NCI-H1694 treated with DMSO at 0.1 percent for 48 hours (cell line): ENCODE data around the gene GALP.
A peak's percentile ranks its signal among the peaks of the same experiment; 100 is the strongest.
"Not testable (repeated sequence)": the region's sequence is repeated elsewhere in the genome, so short reads cannot be mapped to it uniquely, and the experiment has no call there.

ENCODE experiments used
- DNase-seq: peaks from one replicate; lab custom pipeline; 2025; lab: John Stamatoyannopoulos, UW

GALP gene

DNA sequence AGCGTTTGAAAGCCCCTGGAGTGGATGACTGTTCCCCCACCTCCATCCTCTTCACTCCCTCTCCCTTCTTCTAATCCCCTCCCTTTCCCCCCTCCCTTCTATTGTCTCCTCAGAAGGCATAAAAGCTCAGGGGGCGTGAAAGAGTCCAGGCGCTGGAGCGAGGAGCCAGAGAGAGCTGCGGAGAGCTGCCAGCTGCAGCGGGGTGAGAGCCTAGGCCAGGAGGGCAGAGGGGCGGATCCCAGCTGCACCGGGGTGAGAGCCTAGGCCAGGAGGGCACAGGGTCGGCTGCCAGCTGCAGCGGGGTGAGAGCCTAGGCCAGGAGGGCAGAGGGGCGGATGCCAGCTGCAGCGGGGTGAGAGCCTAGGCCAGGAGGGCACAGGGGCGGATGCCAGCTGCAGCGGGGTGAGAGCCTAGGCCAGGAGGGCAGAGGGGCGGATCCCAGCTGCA, at the start of gene GALP:
TSS of gene GALP (plus strand) at position 148 of the 447 bp plus-strand sequence. CDS start 1,101 bp downstream, outside the sequence.
- not testable (repeated sequence) for DNase-seq

DNA sequence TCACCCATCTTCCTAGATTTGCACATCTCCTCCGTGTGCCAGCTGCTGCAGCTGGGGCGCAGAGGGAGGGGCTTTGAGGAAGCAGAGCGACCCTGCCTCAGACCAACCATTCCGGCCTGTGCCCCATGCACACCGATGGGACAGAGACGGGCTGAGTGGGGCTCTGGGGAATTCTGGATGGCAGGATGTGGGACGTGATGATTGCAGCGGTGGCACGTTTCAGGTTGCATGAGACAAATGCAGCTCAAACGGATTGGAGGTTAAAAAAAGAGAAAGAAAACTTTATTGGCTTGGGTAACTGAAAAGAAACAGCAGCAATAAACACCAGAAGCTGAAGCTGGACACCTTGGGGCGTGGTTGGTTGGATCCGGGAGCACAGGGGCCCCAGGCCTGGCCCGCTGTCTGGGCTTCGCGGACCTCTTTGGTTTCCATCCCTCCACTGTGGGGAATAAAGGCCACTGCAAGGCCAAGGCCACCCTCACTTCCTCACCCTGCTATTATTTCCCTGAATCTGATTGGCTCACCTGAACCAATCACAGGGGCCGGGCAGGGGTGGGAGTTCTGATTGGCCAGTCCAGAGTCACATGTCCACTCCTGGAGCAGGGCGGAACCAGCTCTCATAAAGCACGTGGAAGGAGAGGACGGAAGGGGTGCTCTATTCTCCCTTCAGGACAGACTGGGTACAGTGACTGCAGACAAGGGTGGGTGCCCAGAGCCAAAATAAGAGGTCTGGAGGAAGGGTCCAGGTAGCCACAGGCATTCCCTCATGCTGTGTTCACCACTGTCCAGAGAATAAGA, 48.6 kb upstream of the GALP start:
- DNase-seq, result no peak

DNA sequence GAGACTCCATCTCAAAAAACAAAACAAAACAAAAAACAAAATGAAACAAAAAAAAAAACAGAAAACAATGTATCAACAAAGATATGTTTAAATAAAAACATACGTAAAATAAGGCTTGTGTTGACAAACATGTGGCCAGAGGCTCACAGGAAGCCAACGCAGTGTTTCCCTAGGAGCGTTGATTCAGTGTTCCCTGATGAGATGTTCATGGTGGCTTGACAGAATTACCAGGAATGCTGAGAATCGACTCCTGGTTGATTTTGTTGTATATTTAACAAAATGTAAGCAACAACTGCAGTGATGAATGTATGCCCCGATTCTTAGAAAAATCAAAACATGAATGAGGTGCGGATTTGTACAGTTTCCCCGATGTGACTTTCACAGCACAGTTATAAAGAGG, 45.8 kb upstream of the GALP start:
- no peak for DNase-seq

GRCh38 chr19:56131651-56132050, 44.2 kb upstream of the GALP start:
- no peak for DNase-seq

DNA sequence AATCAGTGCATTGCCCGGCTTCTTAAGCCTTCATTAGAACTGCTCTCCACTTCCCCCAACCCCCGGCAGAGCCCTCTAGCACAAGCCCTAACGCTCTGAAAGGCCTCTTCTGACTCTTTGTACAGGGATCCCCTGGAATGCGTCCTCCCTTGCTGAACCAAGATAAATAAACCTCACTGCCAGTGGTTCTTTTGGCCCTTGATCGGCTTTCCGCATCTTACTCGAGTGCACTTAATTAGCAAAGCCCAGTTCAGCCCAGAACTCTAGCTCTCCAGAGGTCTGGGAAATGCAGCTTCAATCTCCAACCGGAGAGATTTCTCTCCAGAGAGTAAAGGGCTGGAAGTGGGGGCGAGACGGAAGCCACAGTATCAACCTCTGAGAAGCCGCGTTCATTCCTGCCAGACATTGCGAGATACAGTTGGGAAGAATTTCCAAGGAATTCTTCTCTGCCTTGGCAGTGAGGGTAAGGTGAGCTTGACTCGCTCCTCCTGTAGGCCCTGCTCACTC, 43.4 kb upstream of the GALP start:
- no peak for DNase-seq

DNA sequence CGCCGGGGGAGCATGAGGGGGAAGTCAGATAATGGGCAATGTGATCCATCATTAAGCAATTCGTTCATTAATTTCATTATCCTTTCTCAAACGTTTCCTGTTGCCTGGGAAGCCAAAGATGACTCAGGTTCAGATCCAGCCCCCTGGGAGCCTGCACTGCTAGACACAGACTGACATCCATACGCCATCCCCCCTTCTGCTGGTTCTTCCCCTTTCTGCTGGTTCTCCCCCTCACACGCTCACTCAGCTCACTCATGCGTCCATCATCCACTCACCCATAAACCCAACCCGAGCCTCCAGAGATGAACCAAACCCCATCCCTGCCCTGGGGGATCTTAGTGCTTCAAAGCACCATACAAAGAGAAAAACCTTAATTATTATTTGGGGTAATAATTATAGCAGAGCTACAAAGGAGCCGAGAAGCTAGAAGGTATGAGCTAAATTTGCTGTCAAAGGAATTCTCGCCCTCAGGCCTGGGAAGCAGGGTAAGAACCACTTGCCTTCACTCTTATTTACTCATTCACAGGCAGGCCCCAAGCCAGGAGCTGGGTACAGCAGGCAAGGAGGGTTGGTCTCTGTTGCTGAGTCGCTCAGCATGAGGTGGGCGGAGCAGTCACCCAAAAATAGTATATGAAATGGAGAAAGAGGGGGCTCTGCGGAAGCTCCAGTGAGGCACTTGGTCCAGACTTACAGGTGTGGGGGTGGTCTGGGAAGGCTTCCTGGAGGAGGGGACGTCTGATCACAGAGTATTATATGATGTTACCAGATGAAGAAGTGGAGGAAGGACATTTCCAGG, 41.8 kb upstream of the GALP start:
- DNase-seq, result no peak

- DNase-seq, result no peak
Observed at GRCh38 chr19:56134654-56134921, 41.2 kb upstream of the GALP start.

DNA sequence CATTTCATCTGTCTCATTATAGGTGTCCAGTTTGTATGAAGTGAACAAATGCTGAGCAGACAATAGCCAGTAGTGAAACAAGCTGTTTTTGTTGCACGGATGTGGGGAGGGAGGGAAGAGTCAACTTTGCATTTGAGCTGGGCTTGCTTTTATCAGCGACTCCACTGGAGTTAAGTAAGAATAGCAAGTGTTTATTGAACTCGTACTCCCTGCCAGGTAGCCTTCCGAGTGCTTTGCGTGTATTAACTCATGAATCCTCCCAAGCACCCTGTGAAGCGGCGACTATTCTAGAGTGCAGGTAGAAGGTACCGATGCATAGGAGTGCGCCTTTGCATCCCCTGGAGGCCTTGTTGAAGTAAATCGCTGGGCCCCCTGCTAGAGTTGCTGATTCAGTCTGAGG, 39.4 kb upstream of the GALP start:
- no peak for DNase-seq

DNA sequence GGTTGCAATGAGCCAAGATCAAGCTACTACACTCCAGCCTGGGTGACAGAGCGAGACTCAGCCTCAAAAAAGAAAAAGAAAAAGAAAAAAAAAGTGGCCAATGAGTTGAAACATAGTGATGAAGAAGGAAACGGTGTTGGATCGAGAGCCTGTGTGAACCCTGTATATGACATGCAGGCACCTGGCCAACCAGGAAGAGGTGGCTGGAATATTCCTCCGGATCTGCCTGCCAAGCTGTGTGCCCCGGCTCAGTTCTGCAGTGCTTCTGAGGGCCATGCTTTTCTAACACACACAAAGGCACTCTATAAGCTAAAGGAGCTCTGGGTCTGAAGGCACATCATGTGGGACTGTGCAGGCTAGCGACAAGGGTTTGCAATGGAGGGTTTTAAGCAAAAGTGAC, 38.4 kb upstream of the GALP start:
- DNase-seq, result no peak

DNA sequence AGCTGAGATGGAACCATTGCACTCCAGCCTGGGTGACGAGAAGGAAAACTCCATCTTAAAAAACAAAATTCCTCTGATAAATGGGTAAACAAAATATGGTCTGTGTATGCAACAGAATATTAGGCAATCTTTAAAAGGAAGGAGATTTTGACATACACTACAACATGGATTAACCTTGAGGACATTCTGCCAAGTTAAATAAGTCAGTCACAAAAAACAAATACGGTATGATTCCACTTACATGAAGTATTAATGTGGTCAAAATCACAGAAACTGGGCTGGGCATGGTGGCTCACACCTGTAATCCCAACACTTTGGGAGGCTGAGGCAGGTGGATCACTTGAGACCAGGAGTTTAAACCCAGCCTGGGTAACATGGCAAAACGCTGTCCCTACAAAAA, 37.7 kb upstream of the GALP start:
- no peak for DNase-seq

DNA sequence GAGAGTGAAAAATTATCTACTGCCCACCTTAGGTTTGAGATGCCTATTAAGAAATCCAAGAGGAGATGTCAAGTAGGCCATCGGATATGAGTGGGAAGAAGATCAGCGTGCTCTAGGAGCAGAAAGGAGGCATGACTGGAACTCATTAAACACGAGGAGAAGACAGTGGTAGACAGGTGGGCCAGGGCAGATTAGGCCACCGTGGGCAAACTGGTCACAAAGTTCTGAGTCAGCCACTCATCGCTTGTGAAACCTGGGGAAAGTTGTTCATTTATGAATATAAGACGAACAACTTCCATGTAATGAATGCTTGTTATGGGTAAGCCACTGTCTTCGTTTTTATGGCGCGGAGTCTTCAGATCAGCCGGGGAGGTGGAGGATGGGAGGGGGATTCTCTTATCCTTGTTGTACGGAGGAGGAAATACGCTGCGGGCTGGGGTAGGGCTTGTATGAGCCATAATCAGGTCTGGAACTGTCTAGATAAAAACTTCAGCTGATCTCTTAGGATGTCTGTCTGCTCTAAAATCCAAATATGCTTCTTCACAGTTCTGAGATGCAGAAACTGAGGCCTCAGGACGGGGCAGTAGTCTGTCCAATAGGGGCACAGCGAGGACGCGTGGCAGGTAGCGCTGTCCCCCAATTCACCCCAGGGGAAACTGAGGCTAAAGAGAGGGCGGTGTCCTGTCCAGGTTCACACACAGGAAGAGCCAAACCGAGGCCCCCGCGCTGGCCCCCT, 35.8 kb upstream of the GALP start:
- no peak for DNase-seq

DNA sequence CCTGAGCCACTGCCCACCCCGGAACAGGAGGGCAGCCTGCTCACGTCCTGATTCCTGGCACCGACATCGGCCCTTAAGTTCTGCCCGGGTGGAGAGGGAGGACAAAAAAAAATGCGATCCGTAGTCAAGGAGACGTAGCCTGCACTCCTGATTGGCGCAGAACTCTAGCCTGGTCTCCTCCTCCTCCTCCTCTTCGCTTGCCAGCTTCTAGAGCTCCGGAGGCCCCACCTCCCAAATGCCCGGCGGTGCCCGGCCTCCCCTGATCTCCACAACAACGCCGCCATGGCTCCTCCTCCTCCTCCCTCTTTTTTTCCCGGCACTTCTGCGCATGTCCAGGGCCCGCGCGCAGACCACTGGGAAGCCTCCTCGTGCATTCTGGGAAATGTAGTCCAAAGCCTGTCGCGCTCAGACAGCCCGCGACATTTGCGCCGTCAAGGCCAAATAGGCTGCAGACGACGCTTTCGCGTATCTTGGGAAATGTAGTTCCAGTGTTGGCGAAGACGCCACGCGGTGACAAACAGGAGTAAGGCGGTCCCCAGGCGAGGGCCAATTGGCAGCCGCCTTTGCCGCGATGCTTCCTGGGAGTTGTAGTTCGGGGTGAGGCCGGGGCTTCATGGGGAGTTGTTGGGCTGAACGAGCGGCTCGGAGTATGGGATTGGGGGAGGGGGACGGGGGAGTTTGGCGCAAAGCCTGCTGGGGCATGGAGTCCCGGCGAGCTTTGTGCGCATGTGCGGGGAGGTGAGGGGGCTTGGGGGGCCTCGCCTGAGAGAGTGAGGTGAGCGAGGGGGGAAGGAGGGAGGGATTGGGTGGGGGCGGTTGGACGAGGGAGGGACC, 35.0 kb upstream of the GALP start, which contains the start of gene ZNF444:
TSS of gene ZNF444 (plus strand) at position 705 of the 834 bp plus-strand sequence. CDS start 5,625 bp downstream, outside the sequence.
- DNase-seq, result peak; percentile 99

DNA sequence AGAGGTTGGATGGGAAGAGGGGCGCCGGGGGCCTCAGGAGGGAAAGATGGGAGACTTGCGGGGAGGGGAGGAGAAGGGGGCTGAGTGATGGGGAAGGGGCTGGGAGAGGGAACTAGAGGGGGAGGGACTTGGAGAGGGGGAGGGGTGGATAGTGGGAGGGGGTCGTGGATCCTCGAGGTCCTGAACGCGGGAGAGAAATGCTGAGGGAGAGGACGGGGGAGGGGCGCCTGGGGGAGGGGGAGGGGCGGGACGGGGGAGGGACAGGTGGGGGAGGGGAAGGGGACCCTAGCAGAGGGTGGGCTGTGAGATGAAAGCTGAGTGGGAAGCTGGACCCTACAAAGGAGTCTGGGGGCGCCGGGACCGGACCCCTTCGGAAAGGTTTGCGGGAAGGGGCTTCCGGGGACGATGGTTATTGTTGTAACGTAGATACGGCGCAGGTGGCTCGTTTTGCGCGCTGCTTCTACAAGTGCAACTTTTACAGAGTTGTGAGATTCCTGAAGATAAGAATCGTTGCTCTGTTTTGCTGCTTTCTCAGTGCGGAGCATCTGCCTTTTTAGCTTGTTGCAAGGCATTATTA, 34.3 kb upstream of the GALP start:
- no peak for DNase-seq

DNA sequence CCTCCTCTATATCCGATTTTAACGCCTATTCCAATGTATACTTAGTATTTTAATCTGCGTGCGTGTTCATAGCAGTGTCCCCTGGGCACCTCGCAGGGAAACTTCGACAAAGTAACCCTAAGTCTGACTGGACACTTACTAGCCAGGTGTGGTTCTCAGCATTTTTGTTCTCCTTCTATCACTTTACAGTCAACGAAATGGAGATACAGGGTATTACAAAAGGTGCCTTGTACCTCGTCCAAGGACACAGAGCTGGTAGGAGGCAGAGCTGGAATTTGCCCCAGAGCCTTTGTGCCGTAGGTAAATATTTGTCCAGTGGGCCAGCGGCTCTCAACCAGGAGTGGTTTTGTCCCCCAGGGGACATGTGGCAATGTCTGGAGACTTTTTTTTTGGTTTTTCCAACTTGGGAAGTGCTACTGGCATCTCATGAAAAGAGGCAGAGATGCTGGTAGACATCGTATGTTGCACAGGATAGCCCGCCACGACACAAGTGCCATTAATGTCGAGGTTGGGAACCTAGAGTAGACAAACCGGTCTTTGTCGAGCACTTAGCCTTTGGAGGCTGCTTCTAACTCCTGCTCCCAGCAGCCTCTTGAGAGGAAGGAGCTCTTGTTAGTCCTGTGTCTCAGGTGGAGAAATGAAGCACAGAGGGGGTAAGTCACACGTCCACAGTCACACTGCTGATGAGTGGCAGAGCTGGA, 33.6 kb upstream of the GALP start:
- DNase-seq, result no peak

GRCh38 chr19:56142897-56143434, 32.8 kb upstream of the GALP start:
- DNase-seq, result no peak

GRCh38 chr19:56144376-56144775, 31.4 kb upstream of the GALP start:
- DNase-seq, result no peak

DNA sequence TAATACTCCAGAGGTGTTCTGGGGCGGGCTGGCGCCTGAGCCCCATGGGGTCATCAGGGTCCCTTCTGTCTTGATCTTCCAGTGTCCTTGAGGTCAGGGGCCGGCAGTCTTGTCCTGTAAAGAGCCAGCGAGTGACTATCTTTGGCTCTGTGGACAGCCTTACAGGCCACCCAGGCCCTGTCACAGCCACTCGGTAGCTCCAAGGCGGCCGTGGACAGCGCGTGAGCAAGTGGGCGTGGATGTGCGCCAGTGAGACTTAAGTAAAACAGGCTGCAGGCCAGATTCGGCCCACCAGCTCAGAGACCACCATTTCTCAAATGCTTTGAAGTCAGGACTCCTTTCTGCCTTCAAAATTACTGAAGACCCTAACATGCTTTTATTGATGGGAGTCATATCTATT, 31.0 kb upstream of the GALP start:
- DNase-seq, result no peak

- no peak for DNase-seq
Observed at GRCh38 chr19:56145698-56146097, 30.1 kb upstream of the GALP start.

DNA sequence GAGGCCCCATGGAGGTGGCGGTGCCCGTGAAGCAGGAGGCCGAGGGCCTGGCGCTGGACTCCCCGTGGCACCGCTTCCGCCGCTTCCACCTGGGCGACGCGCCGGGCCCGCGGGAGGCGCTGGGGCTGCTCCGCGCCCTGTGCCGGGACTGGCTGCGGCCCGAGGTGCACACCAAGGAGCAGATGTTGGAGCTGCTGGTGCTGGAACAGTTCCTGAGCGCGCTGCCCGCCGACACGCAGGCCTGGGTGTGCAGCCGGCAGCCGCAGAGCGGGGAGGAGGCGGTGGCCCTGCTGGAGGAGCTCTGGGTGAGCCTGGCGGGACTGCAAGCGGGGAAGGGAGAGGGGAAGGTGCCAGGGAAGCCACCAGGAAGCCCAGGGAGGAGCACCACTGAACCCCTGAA, 28.9 kb upstream of the GALP start:
- no peak for DNase-seq

DNA sequence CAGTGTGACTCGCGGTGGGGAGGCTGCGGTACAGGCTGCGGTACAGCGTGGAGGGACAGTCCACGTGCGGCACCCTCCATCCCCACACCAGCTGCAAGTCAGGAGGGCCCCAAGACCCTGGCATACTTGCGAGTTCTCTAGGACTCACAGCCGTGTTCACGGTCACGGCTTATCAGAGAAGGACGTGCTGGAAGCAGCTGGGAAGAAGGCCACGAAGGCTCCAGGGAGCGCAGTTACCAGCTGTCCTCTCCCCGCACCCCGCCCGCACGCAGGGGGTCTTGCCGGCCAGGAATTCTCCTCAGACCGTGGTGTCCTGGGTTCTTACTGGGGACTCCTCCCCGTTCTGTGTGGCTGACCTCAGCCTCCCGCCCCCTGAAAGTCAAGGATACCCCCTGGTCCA, 28.5 kb upstream of the GALP start:
- no peak for DNase-seq
